T-helper 2 cell treated with Interferon-gamma antibody and Interleukin-4, amounts not matched to agents 5 μg/mL and 100 μg/mL, for 36 hours (primary cell): ENCODE data around the gene TENT5C.
A peak's percentile ranks its signal among the peaks of the same experiment; 100 is the strongest.

Source experiments
- DNase-seq: peaks from one replicate; pipeline ENCODE4 v3.0.0; 2021; ENCODE audit warnings: low spot score
- H3K27ac Mint-ChIP-seq: one replicate; pipeline ENCODE4 v1.8.0; 2021; ENCODE audit warnings: mild to moderate bottlenecking, mixed read lengths
- H3K27me3 Mint-ChIP-seq: one replicate; pipeline ENCODE4 v1.8.0; 2021; ENCODE audit warnings: low read depth, mixed read lengths
- H3K36me3 Mint-ChIP-seq: one replicate; pipeline ENCODE4 v1.8.0; 2021; ENCODE audit warnings: low read depth, mixed read lengths
- H3K4me1 Mint-ChIP-seq: one replicate; pipeline ENCODE4 v1.8.0; 2021; ENCODE audit warnings: low read depth, mixed read lengths
- H3K4me3 Mint-ChIP-seq: one replicate; pipeline ENCODE4 v1.8.0; 2022; ENCODE audit warnings: mild to moderate bottlenecking, moderate library complexity, mixed read lengths
- H3K9me3 Mint-ChIP-seq: one replicate; pipeline ENCODE4 v1.8.0; 2021; ENCODE audit warnings: mixed read lengths

TENT5C gene

GRCh38 chr1:117566556-117566955, 39.3 kb upstream of the TENT5C start:
- H3K27me3 Mint-ChIP-seq = peaks cover 4% of the 10 kb centered on the region
- no peak overlapping the region for H3K4me3 Mint-ChIP-seq
- no peak overlapping the region for H3K27ac Mint-ChIP-seq
- H3K9me3 Mint-ChIP-seq = no peaks in the 10 kb centered on the region
- no peaks in the 10 kb centered on the region for H3K36me3 Mint-ChIP-seq
- peaks cover 4% of the 10 kb centered on the region for H3K4me1 Mint-ChIP-seq
- DNase-seq = no peak

- H3K4me3 Mint-ChIP-seq = no peak overlapping the region
- H3K36me3 Mint-ChIP-seq = no peaks in the 10 kb centered on the region
- H3K4me1 Mint-ChIP-seq = peaks cover 9% of the 10 kb centered on the region
- H3K27ac Mint-ChIP-seq = no peak overlapping the region
- H3K9me3 Mint-ChIP-seq = no peaks in the 10 kb centered on the region
- H3K27me3 Mint-ChIP-seq = peaks cover 4% of the 10 kb centered on the region
- no peak for DNase-seq
These were observed 38.4 kb upstream of the TENT5C start for GRCh38 chr1:117567435-117567834.

DNA sequence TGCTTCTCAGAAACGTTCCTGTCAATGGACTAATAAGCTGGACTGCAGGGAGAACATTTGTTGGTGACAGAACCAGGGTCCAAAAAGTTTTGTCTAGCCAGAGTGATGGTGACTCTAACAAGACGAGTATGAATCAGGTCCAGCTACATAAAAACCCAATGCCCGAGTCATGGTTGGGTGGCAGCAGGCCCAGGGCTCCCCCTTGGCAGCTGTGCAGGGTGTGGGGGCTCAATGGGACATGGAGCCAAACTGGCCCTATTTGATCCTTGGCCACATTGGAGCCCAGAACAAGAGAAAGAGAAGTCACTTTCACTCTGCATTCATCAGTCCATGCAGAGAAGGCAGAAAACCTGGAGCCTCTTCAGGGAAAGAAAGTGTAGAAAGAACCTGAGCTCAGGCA, 37.9 kb upstream of the TENT5C start:
- Mint-ChIP-seq H3K9me3 (no peaks in the 10 kb centered on the region), H3K4me1 (peaks cover 14% of the 10 kb centered on the region), H3K4me3 (no peak overlapping the region), H3K27me3 (peaks cover 4% of the 10 kb centered on the region), H3K27ac (no peak overlapping the region), H3K36me3 (no peaks in the 10 kb centered on the region)
- no peak for DNase-seq

DNA sequence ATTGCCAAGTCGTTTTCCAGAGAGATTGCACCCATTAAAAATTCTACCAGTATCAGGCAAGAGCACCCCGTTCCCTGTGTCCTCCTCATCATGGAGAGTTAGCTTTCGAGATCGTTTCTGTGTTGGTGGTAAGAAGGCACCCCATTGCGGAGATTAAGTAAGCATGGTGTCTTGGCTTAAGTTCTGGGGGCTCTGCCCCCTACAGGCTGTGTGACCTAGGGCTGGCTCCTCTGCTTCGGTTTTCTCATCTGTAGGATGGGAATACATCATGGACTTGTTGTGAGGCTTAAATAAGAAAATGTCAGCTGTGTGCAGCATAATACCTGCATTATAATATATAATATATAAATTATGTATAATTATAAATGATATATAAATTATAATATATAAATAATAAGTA, 36.8 kb upstream of the TENT5C start:
- no peak for DNase-seq
- H3K4me1 Mint-ChIP-seq = peaks cover 13% of the 10 kb centered on the region
- H3K27me3 Mint-ChIP-seq = peaks cover 2% of the 10 kb centered on the region
- no peaks in the 10 kb centered on the region for H3K9me3 Mint-ChIP-seq
- H3K27ac Mint-ChIP-seq = no peak overlapping the region
- no peak overlapping the region for H3K4me3 Mint-ChIP-seq
- H3K36me3 Mint-ChIP-seq = no peaks in the 10 kb centered on the region

DNA sequence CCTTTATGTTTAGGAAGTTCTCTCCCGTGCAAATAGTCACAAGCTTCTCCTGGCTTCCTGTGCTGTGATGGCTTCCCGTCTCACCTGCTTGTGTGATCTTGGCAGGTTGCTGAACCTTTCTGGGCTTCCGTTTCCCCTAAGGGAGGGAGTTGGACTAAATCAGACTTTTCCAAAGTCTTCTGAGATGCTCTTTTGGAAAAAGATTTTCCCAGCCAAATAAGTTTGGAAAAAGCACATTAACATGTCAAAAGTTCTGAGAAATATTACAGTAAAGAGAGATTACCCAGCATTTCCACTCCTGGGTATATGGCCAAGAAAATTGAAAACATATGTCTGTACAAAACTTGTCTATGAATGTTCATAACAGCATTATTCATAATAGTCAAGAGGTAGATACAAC, 36.0 kb upstream of the TENT5C start:
- H3K36me3 Mint-ChIP-seq = no peaks in the 10 kb centered on the region
- peaks cover 2% of the 10 kb centered on the region for H3K27me3 Mint-ChIP-seq
- DNase-seq = no peak
- H3K9me3 Mint-ChIP-seq = no peaks in the 10 kb centered on the region
- no peak overlapping the region for H3K4me3 Mint-ChIP-seq
- no peak overlapping the region for H3K27ac Mint-ChIP-seq
- H3K4me1 Mint-ChIP-seq = peaks cover 13% of the 10 kb centered on the region

- no peaks in the 10 kb centered on the region for H3K36me3 Mint-ChIP-seq
- no peak for DNase-seq
- peaks cover 13% of the 10 kb centered on the region for H3K4me1 Mint-ChIP-seq
- H3K9me3 Mint-ChIP-seq = no peaks in the 10 kb centered on the region
- no peak overlapping the region for H3K27ac Mint-ChIP-seq
- H3K4me3 Mint-ChIP-seq = no peak overlapping the region
- peaks cover 2% of the 10 kb centered on the region for H3K27me3 Mint-ChIP-seq
These were observed 34.8 kb upstream of the TENT5C start for GRCh38 chr1:117570988-117571409.

GRCh38 chr1:117571496-117571895, 34.4 kb upstream of the TENT5C start:
- H3K27ac Mint-ChIP-seq = no peak overlapping the region
- H3K27me3 Mint-ChIP-seq = peaks cover 2% of the 10 kb centered on the region
- no peak overlapping the region for H3K4me3 Mint-ChIP-seq
- DNase-seq = no peak
- H3K4me1 Mint-ChIP-seq = peaks cover 13% of the 10 kb centered on the region
- H3K9me3 Mint-ChIP-seq = no peaks in the 10 kb centered on the region
- H3K36me3 Mint-ChIP-seq = no peaks in the 10 kb centered on the region

DNA sequence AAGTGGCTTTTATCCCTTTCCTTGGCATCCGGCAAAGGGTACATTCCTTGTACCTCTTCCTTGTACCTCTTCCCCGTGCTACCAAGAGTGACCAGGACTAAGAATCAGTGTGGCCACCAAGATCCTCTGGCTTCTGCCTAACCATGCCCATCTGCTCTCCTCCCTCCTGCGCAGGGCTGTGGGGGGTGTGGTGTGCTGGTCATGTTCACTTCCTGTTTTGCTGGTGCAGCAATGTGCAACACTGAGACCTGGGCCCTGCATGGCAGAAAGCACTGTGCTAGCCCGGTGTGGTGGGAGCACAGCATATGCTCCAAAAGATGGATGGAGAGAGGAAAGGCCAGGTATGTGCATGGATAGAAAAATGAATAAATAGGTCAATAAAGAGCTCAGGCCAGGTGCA, 33.3 kb upstream of the TENT5C start:
- no peaks in the 10 kb centered on the region for H3K9me3 Mint-ChIP-seq
- no peaks in the 10 kb centered on the region for H3K27me3 Mint-ChIP-seq
- DNase-seq = no peak
- H3K4me1 Mint-ChIP-seq = peaks cover 13% of the 10 kb centered on the region
- H3K36me3 Mint-ChIP-seq = no peaks in the 10 kb centered on the region
- peak overlapping the region; percentile 42 for H3K27ac Mint-ChIP-seq
- no peak overlapping the region for H3K4me3 Mint-ChIP-seq

- Mint-ChIP-seq H3K4me1 (peaks cover 13% of the 10 kb centered on the region), H3K27me3 (no peaks in the 10 kb centered on the region), H3K9me3 (no peaks in the 10 kb centered on the region), H3K4me3 (no peak overlapping the region), H3K27ac (no peak overlapping the region), H3K36me3 (no peaks in the 10 kb centered on the region)
- no peak for DNase-seq
These were observed 32.3 kb upstream of the TENT5C start for GRCh38 chr1:117573386-117574023.

- Mint-ChIP-seq H3K4me1 (peaks cover 13% of the 10 kb centered on the region), H3K36me3 (no peaks in the 10 kb centered on the region), H3K27ac (no peak overlapping the region), H3K27me3 (no peaks in the 10 kb centered on the region), H3K9me3 (no peaks in the 10 kb centered on the region), H3K4me3 (no peak overlapping the region)
- no peak for DNase-seq
These were observed 31.6 kb upstream of the TENT5C start for GRCh38 chr1:117574161-117574835.

DNA sequence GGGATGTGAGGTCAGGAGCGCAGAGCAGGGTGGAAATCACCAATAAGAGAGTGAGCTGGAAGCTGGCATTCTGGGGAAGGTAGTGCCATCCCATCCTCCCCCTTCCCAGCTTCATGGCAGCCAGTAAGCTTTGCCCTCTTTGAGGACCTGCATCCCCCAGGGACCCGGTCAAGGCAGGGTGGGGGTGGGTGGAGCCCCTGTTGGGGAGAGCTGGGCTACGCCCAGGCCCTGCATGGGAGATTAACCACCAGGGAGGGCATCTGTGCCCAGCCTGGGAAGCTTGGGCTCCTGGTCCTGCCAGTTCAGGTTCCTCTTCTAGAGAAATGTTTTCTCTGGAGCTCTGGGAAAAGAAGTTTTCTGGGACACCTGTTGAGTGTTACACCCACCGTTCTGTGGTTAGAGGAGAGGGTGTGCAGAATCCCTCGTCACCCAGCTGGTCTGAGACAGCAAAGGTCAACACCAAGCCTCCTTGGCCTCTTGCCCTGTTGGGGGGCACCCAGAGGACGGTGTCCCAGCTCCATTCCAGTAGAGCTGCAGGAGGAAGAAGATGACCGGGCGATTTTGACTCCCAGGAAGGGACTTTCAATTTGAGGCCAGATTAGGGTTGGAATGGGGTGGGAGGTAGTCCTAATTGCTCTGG, 30.1 kb upstream of the TENT5C start:
- DNase-seq = no peak
- Mint-ChIP-seq H3K27ac (no peak overlapping the region), H3K4me1 (peaks cover 13% of the 10 kb centered on the region), H3K4me3 (no peak overlapping the region), H3K9me3 (no peaks in the 10 kb centered on the region), H3K27me3 (no peaks in the 10 kb centered on the region), H3K36me3 (no peaks in the 10 kb centered on the region)

GRCh38 chr1:117576236-117576635, 29.6 kb upstream of the TENT5C start:
- DNase-seq = no peak
- H3K4me1 Mint-ChIP-seq = peaks cover 13% of the 10 kb centered on the region
- H3K36me3 Mint-ChIP-seq = no peaks in the 10 kb centered on the region
- no peak overlapping the region for H3K4me3 Mint-ChIP-seq
- no peak overlapping the region for H3K27ac Mint-ChIP-seq
- H3K27me3 Mint-ChIP-seq = no peaks in the 10 kb centered on the region
- no peaks in the 10 kb centered on the region for H3K9me3 Mint-ChIP-seq

GRCh38 chr1:117577191-117577885, 28.5 kb upstream of the TENT5C start:
- Mint-ChIP-seq H3K9me3 (no peaks in the 10 kb centered on the region), H3K4me1 (peaks cover 6% of the 10 kb centered on the region), H3K27ac (no peak overlapping the region), H3K36me3 (no peaks in the 10 kb centered on the region), H3K4me3 (no peak overlapping the region), H3K27me3 (no peaks in the 10 kb centered on the region)
- no peak for DNase-seq

GRCh38 chr1:117578466-117578865, 27.4 kb upstream of the TENT5C start:
- H3K4me1 Mint-ChIP-seq = no peaks in the 10 kb centered on the region
- H3K36me3 Mint-ChIP-seq = no peaks in the 10 kb centered on the region
- no peak overlapping the region for H3K4me3 Mint-ChIP-seq
- no peaks in the 10 kb centered on the region for H3K9me3 Mint-ChIP-seq
- no peaks in the 10 kb centered on the region for H3K27me3 Mint-ChIP-seq
- H3K27ac Mint-ChIP-seq = no peak overlapping the region
- DNase-seq = no peak
